Measurements from ENCODE around the gene TECPR2.

GRCh38 chr14:102507081-102507856, 144.5 kb downstream of the TECPR2 start:
- TF ChIP-seq POLR2AphosphoS5 (IDR thresholded peaks at IDR 0.05) = no peak
- TF ChIP-seq, protein P1, sequence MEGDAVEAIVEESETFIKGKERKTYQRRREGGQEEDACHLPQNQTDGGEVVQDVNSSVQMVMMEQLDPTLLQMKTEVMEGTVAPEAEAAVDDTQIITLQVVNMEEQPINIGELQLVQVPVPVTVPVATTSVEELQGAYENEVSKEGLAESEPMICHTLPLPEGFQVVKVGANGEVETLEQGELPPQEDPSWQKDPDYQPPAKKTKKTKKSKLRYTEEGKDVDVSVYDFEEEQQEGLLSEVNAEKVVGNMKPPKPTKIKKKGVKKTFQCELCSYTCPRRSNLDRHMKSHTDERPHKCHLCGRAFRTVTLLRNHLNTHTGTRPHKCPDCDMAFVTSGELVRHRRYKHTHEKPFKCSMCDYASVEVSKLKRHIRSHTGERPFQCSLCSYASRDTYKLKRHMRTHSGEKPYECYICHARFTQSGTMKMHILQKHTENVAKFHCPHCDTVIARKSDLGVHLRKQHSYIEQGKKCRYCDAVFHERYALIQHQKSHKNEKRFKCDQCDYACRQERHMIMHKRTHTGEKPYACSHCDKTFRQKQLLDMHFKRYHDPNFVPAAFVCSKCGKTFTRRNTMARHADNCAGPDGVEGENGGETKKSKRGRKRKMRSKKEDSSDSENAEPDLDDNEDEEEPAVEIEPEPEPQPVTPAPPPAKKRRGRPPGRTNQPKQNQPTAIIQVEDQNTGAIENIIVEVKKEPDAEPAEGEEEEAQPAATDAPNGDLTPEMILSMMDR (IDR thresholded peaks at IDR 0.05 in 8 of 11, conservative IDR thresholded peaks at IDR 0.05 in 3 of 11) = no peak
- TF ChIP-seq POLR2A (IDR thresholded peaks at IDR 0.05) = no peak

Data from spleen (tissue), 7 donors.